SKM-1 treated with dmso at 0.1 percent for 144 hours (cell line): Measurements from ENCODE around the gene KCNJ6.
"Not testable (repeated sequence)": the region's sequence is repeated elsewhere in the genome, so short reads cannot be mapped to it uniquely, and the experiment has no call there.

ENCODE experiments used
- DNase-seq: peaks from one replicate; lab custom pipeline; 2025; ENCODE audit not compliant: unreplicated experiment; lab: John Stamatoyannopoulos, UW

KCNJ6 gene

DNA sequence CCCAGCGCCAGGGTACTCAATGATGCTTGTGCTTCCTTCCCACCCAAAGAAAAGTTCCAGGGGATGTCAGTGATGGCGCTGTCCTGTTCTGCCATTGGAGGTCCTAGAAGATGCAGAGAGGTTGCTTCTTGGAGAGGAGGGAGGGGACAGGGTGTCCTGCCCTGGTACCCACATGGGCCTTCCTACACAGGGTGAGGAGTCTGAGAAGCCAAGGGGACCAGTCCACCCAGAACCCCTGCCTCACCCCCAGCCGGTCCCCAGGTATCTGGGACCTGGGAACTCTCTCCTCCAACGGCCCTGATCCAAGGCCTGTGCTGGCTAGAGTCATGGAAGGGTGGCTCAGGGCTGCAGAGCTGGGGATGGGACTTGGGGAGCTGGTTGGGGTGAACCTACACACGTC is 259.4 kb downstream of the KCNJ6 start:
- no peak for DNase-seq

GRCh38 chr21:37655611-37656300 is 260.5 kb downstream of the KCNJ6 start:
- no peak for DNase-seq

- DNase-seq, result no peak
These were observed 261.7 kb downstream of the KCNJ6 start for GRCh38 chr21:37654596-37654995.

DNA sequence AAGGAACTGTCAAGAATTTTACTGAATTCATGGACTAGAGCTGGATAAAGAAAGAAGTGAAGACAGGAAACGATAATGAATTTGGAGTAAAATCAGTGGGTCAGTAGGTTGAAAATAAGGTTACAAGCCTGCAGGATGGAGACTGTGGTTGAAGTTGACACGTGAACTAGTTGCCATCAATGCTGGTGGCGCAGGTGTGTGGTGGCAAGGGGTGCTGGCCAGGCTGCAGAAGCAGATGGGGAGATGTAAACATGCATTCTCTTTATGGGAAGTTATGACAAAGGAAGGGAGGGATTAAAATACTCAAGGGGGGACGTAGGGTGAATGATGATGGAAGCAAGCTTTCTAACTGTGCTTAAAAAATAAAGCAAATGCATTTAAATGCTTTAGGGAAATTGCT is 263.1 kb downstream of the KCNJ6 start:
- no peak for DNase-seq

DNA sequence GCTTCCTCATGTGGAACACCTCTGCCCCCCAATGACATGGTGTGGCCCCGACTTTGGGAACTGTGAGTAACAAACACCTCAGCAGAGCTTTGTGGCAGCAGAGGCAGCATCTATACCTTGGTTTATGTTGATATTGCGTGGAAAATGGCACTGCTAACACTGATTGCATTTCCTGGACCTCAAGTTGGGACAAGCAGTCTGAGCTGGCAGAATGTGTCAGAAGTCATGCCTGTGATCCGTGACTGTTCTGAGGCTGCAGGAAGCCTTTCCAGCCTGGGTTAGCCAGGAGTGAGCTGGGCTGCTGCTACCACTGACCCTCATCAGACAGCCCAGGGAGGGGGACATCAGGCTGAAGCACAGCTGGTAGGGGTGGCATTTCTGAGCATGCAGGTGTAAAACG is 268.5 kb downstream of the KCNJ6 start:
- DNase-seq, result no peak

DNA sequence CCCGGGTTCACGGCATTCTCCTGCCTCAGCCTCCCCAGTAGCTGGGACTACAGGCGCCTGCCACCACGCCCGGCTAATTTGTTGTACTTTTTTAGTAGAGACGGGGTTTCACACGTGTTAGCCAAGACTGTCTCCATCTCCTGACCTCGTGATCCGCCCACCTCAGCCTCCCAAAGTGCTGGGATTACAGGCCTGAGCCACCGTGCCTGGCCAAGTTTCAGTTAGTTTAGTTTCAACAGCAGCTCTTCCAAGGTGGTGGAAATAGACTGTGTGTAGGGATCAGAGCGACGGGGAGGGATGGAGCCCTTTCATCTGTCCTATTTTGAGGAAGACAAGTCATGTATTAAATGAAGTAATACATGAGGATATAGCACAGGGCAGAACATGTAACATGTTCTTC is 269.5 kb downstream of the KCNJ6 start:
- DNase-seq, result not testable (repeated sequence)

GRCh38 chr21:37645848-37646247 is 270.4 kb downstream of the KCNJ6 start:
- no peak for DNase-seq

GRCh38 chr21:37644636-37645035 is 271.6 kb downstream of the KCNJ6 start:
- DNase-seq, result no peak

GRCh38 chr21:37643862-37644261 is 272.4 kb downstream of the KCNJ6 start:
- DNase-seq, result not testable (repeated sequence)

DNA sequence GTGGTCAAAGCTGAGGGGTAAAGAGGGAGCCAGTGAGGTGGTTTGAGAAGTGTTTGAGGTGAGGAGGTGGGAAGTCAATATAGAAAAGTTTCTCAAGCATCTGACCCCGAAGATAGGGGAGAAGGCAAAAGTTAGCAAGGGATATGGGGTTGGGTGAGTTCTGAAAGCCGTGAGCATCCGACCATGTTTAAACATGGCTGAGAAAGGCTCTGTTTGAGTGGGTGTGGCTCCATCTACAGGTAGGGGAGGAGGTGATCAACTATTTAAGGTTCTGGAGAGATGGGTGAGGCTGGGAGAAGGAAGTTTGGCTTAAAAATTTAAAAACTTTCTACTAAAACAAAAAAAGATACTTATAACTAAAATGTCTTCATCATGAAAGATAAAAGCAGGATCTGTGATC is 273.8 kb downstream of the KCNJ6 start:
- no peak for DNase-seq

GRCh38 chr21:37639756-37640155 is 276.5 kb downstream of the KCNJ6 start:
- DNase-seq, result no peak

DNA sequence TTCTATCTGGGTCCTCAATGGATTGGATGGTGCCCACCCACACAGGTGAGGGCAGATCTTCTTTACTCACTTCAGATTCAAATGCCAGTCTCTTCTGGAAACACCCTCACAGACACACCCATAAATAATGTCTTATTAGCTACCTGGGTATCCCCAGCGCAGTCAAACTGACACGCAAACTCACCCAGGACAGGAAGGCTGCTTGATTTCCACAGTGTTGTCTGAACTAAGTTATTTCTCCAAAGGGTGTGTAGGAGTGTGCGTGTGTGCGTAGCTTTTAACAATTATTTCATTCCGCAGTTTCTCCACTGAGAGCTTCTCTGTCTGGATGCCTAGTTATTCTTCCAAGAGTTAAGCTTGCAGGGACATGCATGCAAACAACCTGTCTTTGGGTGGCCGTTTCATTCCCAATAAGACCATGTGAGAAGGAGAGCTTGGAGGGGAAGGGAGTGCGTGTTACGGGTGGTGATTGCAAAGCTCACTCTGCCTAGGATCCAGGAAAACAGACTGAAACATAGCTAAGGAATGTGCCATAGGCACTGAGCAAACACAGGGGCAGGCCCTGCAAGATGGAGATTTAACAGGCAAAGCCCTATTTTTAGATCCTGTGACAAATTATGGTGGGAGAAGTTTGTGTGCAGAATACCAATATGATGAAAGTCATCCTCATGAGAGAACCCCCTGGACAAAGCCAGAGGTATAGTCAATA is 280.0 kb downstream of the KCNJ6 start:
- DNase-seq, result no peak

DNA sequence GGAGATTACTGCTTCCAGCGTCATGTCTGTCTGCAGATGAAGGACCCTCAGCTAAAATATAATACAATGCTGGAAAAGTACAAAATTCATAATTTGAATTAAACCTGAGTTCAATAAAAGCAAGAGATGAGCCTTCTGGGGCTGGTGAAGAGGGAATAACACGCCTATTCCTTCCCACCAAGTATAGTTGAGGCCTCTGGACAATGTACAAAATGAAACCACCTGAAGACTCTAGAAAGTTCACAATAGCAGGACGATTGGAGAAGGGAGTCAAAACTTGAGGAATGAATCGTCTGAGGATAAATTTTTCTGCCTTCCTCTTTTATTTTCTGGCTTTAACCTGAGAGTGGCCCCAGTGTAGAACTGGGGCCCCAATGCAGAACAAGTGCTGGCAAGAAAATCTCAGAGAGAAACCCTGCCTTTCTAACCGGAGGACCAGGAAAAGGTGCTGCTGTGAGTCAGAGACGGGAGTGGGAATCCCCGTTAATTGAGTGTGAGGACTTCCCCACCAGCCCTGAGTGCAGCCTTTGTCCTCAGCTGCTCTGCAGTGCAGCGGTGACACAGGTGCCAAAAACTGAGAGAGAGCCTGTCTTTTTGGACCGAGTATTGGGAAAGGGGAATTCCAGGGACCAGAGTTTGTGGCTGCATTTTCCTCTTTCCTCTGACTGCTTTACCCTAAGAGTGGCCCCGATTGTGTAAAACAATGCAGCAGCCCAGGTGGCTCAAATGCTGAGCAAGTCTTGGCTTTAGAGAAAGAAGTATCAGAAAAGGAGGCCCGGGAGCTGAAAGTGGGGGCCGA is 284.7 kb downstream of the KCNJ6 start:
- no peak for DNase-seq

DNA sequence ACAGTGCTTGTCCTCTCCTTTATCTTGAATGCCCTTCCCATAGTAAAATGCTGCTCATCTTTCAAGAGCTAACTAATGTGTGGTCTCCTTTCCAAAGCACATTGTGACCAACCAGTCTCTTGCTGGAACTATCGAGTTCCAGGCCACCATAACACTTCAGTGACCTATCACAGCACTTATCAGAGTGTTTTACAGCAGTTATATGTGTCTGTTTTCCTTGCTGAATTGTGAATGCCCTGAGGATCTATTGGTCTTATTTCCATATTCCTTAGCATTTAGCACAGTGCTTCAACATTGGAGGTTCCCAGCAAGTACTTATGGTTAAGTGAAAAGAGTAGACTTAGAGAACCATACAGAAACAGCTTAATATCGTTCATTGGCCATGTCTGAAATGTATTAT is 285.4 kb downstream of the KCNJ6 start:
- no peak for DNase-seq

GRCh38 chr21:37628362-37628761 is 287.9 kb downstream of the KCNJ6 start:
- DNase-seq, result no peak

DNA sequence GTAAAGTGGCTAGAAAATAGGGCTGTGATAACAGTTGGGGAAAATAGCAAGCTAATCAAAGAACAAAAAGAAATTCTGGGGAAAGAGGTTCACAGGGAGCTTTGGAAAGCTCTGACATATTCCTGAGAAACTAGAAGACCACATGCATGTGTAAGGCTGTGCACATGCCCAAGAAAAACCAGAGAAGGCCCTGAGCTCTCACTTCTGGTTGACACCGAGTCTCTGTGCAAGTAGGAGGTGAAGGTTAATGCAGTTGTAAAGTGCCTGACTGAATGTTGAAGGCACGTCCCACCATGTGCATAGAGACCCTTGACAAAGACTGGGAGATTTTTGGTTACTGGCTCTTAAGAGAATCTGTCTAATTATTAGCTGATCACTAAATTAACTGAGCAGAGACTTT is 288.7 kb downstream of the KCNJ6 start:
- no peak for DNase-seq

DNA sequence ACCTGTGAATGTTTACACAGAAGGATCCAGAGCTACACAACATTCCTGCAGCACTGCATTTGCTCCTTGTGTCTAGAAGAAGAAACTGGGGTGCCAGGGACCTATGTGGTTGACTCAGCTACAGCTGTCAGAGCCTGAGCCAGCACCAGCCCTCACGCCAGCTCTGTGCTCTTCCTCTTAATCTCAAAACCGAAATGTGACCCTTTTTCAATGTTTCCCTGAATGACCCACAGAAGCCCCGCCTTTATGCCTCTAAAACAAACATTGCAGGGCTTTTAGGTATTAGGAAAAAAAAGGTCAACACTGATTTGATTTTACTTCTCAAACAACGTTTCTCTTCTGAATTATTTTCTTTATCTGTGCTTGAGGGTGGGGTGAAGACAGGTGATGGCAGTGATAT is 289.2 kb downstream of the KCNJ6 start:
- no peak for DNase-seq

DNA sequence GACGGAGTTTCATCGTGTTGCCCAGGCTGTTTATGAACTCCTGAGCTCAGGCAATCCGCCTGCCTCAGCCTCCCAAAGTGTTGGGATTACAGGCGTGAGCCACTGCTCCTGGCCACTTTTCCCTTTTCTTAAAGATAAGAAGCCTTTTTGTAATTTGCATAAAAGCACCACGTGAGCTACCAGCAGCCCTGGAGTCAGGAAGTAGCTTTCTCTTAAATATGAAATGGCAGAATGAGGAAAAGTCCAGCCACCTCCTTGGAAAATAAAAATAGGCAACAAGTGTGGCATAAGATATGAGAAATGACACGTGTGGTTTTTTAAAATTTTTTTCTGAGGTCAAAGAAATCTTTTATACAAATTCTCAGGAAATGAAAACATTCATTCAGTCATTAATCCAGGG is 289.9 kb downstream of the KCNJ6 start:
- DNase-seq, result no peak

DNA sequence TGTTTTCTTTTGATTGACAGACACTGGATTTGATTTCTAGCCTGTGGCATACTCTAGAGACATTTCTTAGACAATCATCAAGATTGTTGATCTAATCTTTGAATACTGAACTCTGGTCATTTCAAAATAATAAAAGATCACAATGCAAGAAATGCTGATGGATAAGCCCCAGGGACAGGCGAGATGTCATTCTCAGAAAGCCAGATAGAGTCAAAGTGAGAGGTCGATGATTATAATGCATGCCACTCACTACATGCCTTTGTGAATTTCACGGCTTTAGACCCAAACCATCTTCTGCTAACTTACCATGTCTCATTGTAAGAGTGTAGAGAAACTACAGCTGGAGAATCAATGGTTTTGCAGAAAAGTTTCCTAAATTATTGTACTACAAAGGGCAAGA is 292.6 kb downstream of the KCNJ6 start:
- no peak for DNase-seq

DNA sequence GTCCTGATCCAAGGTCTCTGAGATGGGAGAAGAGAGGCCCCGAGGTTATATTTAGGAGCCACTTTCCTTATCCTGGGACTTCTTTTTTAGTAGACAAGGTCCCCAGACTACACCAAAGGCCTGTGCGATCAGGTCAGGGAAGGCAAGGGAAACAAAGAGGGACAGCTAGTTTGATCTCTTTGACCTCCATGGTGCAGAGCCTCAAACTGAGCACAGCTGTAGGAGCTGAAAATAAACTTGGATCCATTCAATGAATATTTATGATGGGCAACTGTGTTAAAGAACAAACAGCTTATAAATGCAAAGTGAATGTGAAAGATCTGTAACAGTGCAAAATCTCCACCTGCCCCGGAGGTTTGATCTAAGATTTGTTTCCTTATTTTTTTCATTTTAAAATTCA is 293.1 kb downstream of the KCNJ6 start:
- no peak for DNase-seq

DNA sequence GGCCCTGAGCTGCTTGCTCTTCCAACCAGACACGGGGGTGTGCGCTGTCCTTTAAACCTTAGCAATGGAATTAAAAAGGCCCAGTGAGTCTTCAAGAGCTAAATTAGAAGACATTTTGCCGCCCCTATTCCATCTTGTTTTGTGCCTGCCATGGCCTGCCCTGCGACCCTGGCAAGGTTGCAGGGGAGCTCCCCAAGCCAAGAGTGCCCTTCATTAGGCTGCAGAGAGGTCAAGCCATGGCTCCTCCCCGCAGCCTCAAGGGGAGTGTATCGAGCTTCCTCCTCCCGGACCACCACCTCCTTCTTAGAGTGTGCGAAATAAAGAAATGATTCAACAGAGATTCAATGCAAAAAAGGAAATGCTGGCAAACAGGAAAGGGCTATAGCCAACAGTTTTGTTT is 293.5 kb downstream of the KCNJ6 start:
- no peak for DNase-seq

GRCh38 chr21:37620401-37620800 is 295.9 kb downstream of the KCNJ6 start:
- no peak for DNase-seq
